Fibroblast of lung (primary cell): ENCODE data around the gene PEPD.

Experiments used
- EZH2 ChIP-seq: IDR thresholded peaks from 2 replicates; pipeline ENCODE4 v1.5.1; 2012; ENCODE audit warnings: low read length, control low read depth, mild to moderate bottlenecking; ENCODE audit errors: missing control alignments
- TF ChIP-seq, protein P1 (sequence below), 2 donors: IDR thresholded peaks in 1 of 2; conservative IDR thresholded peaks in 1 of 2; 1 replicate in 1 of 2; 2 replicates in 1 of 2; pipeline ENCODE4 v1.5.1; 2011 to 2012; ENCODE audit warnings: low read length in 2 of 2, control low read depth in 1 of 2, inconsistent platforms in 1 of 2, low read depth in 1 of 2, mild to moderate bottlenecking in 1 of 2

GRCh38 chr19:33527125-33527524, 5.5 kb upstream of the PEPD start:
- TF ChIP-seq, protein P1, sequence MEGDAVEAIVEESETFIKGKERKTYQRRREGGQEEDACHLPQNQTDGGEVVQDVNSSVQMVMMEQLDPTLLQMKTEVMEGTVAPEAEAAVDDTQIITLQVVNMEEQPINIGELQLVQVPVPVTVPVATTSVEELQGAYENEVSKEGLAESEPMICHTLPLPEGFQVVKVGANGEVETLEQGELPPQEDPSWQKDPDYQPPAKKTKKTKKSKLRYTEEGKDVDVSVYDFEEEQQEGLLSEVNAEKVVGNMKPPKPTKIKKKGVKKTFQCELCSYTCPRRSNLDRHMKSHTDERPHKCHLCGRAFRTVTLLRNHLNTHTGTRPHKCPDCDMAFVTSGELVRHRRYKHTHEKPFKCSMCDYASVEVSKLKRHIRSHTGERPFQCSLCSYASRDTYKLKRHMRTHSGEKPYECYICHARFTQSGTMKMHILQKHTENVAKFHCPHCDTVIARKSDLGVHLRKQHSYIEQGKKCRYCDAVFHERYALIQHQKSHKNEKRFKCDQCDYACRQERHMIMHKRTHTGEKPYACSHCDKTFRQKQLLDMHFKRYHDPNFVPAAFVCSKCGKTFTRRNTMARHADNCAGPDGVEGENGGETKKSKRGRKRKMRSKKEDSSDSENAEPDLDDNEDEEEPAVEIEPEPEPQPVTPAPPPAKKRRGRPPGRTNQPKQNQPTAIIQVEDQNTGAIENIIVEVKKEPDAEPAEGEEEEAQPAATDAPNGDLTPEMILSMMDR (conservative IDR thresholded peaks at IDR 0.05 in 1 of 2, IDR thresholded peaks at IDR 0.05 in 1 of 2; ENCODE audit: low read depth in 1 of 2, low read length in 2 of 2) = no peak
- no peak for TF ChIP-seq EZH2
